Keratinocyte (primary cell): ENCODE measurements around the gene MAP3K8. TPM values are rescaled to one million over a fixed set of nuclear protein-coding genes. Genes with fewer than 3 reads are reported as not detected.

Experiments
- DNase-seq: peaks from one replicate; pipeline ENCODE4 v3.0.0-alpha.2; 2011; ENCODE audit warnings: low read depth, missing footprints, low spot score
- FAIRE-seq: peaks from 2 replicates; lab custom pipeline; 2011; peaks lifted over from hg19 to GRCh38; lab: Jason Lieb, UNC
- H2AFZ ChIP-seq: 2 replicates; pipeline ENCODE4 v1.6.0; 2012; ENCODE audit warnings: low read length, control low read depth, inconsistent platforms; ENCODE audit not compliant: control insufficient read depth
- H3K27ac ChIP-seq: 2 replicates; pipeline ENCODE4 v1.5.1; 2011; ENCODE audit warnings: low read length; ENCODE audit not compliant: control insufficient read depth, insufficient read depth
- H3K27me3 ChIP-seq: 3 replicates; pipeline ENCODE4 v1.6.0; 2011; ENCODE audit warnings: low read length; ENCODE audit not compliant: control insufficient read depth, insufficient read depth; ENCODE audit errors: extremely low read depth
- H3K36me3 ChIP-seq, 2 experiments: 2 replicates in 1 of 2; 3 replicates in 1 of 2; pipeline ENCODE4 v1.5.1; 2011; ENCODE audit warnings: low read length in 2 of 2, mild to moderate bottlenecking in 1 of 2; ENCODE audit not compliant: control insufficient read depth in 2 of 2, insufficient read depth in 2 of 2; ENCODE audit errors: extremely low read depth in 1 of 2
- H3K4me1 ChIP-seq: 3 replicates; pipeline ENCODE4 v1.5.1; 2011; ENCODE audit warnings: low read length; ENCODE audit not compliant: control insufficient read depth, insufficient read depth; ENCODE audit errors: extremely low read depth
- H3K4me2 ChIP-seq: 3 replicates; pipeline ENCODE4 v1.6.0; 2011; ENCODE audit warnings: low read depth, low read length; ENCODE audit not compliant: control insufficient read depth, insufficient read depth; ENCODE audit errors: extremely low read depth
- H3K4me3 ChIP-seq, 3 experiments: fragments of 200-600 bp in 1 of 3; sonication (generic) in 1 of 3; 2 replicates in 2 of 3; 3 replicates in 1 of 3; pipeline ENCODE4 v1.5.1; 2011 to 2016; ENCODE audit warnings: low read length in 3 of 3, mild to moderate bottlenecking in 3 of 3, control low read depth in 2 of 3, inconsistent platforms in 1 of 3, low read depth in 1 of 3, mixed read lengths in 1 of 3, mixed run types in 1 of 3, moderate library complexity in 1 of 3; ENCODE audit not compliant: control insufficient read depth in 2 of 3, insufficient read depth in 2 of 3; ENCODE audit errors: extremely low read depth in 1 of 3
- H3K79me2 ChIP-seq: 2 replicates; pipeline ENCODE4 v1.6.0; 2012; ENCODE audit warnings: low read length; ENCODE audit not compliant: control insufficient read depth, insufficient read depth
- H3K9ac ChIP-seq: 3 replicates; pipeline ENCODE4 v1.6.0; 2011; ENCODE audit warnings: low read length; ENCODE audit not compliant: control insufficient read depth, insufficient read depth; ENCODE audit errors: extremely low read depth
- H3K9me1 ChIP-seq: 3 replicates; pipeline ENCODE4 v1.6.0; 2011; ENCODE audit warnings: low read length; ENCODE audit not compliant: control insufficient read depth, insufficient read depth; ENCODE audit errors: extremely low read depth
- H3K9me3 ChIP-seq: 2 replicates; pipeline ENCODE4 v1.5.1; 2012; ENCODE audit warnings: low read depth, low read length; ENCODE audit not compliant: control insufficient read depth
- H4K20me1 ChIP-seq: 3 replicates; pipeline ENCODE4 v1.6.0; 2011; ENCODE audit warnings: low read length; ENCODE audit not compliant: control insufficient read depth, insufficient read depth; ENCODE audit errors: extremely low read depth
- EZH2 ChIP-seq: IDR thresholded peaks from one replicate; pipeline ENCODE4 v1.6.1; 2012; ENCODE audit warnings: inconsistent platforms, mild to moderate bottlenecking, low read length, moderate library complexity
- dilution Hi-C: fragments of 300-500 bp; cut with MboI; formaldehyde crosslinking; loops from one replicate; pipeline ENCODE4 v1.7.0; 2020; ENCODE audit warnings: low sequenced_read_pairs; ENCODE audit not compliant: extremely low pct_ligation_motif_present
- polyA plus RNA-seq, 5 experiments: library from polyadenylated mRNA; depleted of rRNA in 3 of 5; stranded (reverse) in 3 of 5; stranded (forward) in 1 of 5; unstranded in 1 of 5; fragments of >200 nt; gene quantifications; 1 replicate in 1 of 5; 2 replicates in 3 of 5; 3 replicates in 1 of 5; pipeline versions ENCODE4 v1.2.1 to v1.2.3, GENCODE V29; 2011 to 2012; ENCODE audit warnings: missing spikeins in 2 of 5, low read depth in 1 of 5, low replicate concordance in 1 of 5
- TF ChIP-seq, protein P1 (sequence below), 3 experiments: IDR thresholded peaks in 1 of 3; conservative IDR thresholded peaks in 1 of 3; optimal IDR thresholded peaks in 1 of 3; 2 replicates in 2 of 3; 3 replicates in 1 of 3; pipeline versions ENCODE3 to v1.5.1; 2011; ENCODE audit warnings: low read length in 3 of 3, mild to moderate bottlenecking in 3 of 3, moderate library complexity in 2 of 3, control low read depth in 1 of 3, inconsistent platforms in 1 of 3; ENCODE audit not compliant: insufficient read depth in 2 of 3; ENCODE audit errors: extremely low read depth in 1 of 3

Gene MAP3K8
- polyA plus RNA-seq, 1 donor (not counting 4 experiments of a cell fraction or from before 2014, with no cell fraction given) = 4.9 TPM

DNA sequence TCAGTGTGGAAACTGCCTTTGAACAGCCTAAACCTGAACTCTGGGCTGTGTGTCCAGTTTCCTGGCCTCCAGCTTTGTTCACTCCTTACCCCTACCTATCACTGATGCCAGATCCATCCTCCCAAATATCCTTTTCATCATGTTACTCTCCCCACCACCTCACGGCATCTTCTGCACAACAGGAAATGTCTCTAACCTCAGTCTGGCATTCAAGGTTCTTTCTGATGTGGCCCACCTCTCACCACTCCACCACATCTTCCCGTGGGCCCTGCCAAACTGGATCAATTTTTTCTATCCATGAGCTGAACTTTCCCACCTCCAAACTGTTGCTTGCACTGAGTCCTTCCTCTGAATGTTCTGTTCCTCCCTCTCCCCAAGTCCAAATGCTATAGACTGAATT lies 35.8 kb upstream of the MAP3K8 start:
- no peak overlapping the region for H3K4me3 ChIP-seq
- peaks cover 23% of the 10 kb centered on the region for H3K27me3 ChIP-seq
- no peak for DNase-seq
- H3K27ac ChIP-seq = no peak overlapping the region
- no peaks in the 10 kb centered on the region for H3K9me3 ChIP-seq
- no peaks in the 10 kb centered on the region for H4K20me1 ChIP-seq
- no peaks in the 10 kb centered on the region for H3K36me3 ChIP-seq
- H3K4me1 ChIP-seq = no peaks in the 10 kb centered on the region
- TF ChIP-seq EZH2 = no peak
- TF ChIP-seq, protein P1, sequence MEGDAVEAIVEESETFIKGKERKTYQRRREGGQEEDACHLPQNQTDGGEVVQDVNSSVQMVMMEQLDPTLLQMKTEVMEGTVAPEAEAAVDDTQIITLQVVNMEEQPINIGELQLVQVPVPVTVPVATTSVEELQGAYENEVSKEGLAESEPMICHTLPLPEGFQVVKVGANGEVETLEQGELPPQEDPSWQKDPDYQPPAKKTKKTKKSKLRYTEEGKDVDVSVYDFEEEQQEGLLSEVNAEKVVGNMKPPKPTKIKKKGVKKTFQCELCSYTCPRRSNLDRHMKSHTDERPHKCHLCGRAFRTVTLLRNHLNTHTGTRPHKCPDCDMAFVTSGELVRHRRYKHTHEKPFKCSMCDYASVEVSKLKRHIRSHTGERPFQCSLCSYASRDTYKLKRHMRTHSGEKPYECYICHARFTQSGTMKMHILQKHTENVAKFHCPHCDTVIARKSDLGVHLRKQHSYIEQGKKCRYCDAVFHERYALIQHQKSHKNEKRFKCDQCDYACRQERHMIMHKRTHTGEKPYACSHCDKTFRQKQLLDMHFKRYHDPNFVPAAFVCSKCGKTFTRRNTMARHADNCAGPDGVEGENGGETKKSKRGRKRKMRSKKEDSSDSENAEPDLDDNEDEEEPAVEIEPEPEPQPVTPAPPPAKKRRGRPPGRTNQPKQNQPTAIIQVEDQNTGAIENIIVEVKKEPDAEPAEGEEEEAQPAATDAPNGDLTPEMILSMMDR (optimal IDR thresholded peaks at IDR 0.05 in 1 of 3, IDR thresholded peaks at IDR 0.05 in 1 of 3, conservative IDR thresholded peaks at IDR 0.05 in 1 of 3; ENCODE audit: extremely low read depth in 1 of 3, insufficient read depth in 2 of 3, low read length in 3 of 3) = no peak
- no peaks in the 10 kb centered on the region for H3K9me1 ChIP-seq
- H2AFZ ChIP-seq = no peak overlapping the region
- no peak for FAIRE-seq
- dilution Hi-C loops = no loop called here
- no peak overlapping the region for H3K9ac ChIP-seq
- H3K79me2 ChIP-seq = no peaks in the 10 kb centered on the region
- H3K4me2 ChIP-seq = no peak overlapping the region

DNA sequence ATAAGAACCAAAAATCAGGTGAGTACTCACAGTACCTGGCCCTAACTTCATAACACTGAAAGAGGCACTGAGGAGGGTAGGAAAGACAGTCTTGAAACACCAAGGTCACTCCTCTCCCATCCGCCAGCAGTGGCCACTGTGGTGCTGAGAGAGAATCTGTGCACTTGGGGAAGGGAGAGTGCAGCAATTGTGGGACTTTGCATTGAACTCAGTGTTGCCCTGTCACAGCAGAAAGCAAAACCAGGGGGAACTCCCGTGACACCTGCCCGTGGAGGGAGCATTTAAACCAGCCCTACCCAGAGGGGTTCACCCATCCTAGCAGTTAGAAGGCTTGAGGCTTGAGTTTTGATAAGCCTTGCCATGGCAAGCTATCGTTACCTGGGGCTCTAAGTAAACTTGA lies 35.2 kb upstream of the MAP3K8 start:
- no peak for DNase-seq
- no peaks in the 10 kb centered on the region for H3K4me1 ChIP-seq
- no peak overlapping the region for H3K9ac ChIP-seq
- H4K20me1 ChIP-seq = no peaks in the 10 kb centered on the region
- dilution Hi-C loops = no loop called here
- peaks cover 23% of the 10 kb centered on the region for H3K27me3 ChIP-seq
- H3K27ac ChIP-seq = no peak overlapping the region
- H3K4me2 ChIP-seq = no peak overlapping the region
- no peaks in the 10 kb centered on the region for H3K9me1 ChIP-seq
- H3K79me2 ChIP-seq = no peaks in the 10 kb centered on the region
- no peak for TF ChIP-seq EZH2
- TF ChIP-seq, protein P1 (optimal IDR thresholded peaks at IDR 0.05 in 1 of 3, IDR thresholded peaks at IDR 0.05 in 1 of 3, conservative IDR thresholded peaks at IDR 0.05 in 1 of 3; ENCODE audit: extremely low read depth in 1 of 3, insufficient read depth in 2 of 3, low read length in 3 of 3) = peak in 1 of 3 experiments; percentile 23
- no peaks in the 10 kb centered on the region for H3K36me3 ChIP-seq
- no peak for FAIRE-seq
- no peak overlapping the region for H2AFZ ChIP-seq
- no peaks in the 10 kb centered on the region for H3K9me3 ChIP-seq
- no peak overlapping the region for H3K4me3 ChIP-seq
